Endothelial cell of coronary artery (primary cell): ENCODE data around the gene IL1RAP. TPM values are rescaled to one million over a fixed set of nuclear protein-coding genes. Genes with fewer than 3 reads are reported as not detected.

ENCODE experiments used
- total RNA-seq: library from RNA; depleted of rRNA; stranded (reverse); fragments of >200 nt; gene quantifications from 2 replicates; pipeline ENCODE4 v1.2.3, GENCODE V29; 2014

Gene IL1RAP
- total RNA-seq, result 4.9 and 28.1 TPM in 2 replicates

DNA sequence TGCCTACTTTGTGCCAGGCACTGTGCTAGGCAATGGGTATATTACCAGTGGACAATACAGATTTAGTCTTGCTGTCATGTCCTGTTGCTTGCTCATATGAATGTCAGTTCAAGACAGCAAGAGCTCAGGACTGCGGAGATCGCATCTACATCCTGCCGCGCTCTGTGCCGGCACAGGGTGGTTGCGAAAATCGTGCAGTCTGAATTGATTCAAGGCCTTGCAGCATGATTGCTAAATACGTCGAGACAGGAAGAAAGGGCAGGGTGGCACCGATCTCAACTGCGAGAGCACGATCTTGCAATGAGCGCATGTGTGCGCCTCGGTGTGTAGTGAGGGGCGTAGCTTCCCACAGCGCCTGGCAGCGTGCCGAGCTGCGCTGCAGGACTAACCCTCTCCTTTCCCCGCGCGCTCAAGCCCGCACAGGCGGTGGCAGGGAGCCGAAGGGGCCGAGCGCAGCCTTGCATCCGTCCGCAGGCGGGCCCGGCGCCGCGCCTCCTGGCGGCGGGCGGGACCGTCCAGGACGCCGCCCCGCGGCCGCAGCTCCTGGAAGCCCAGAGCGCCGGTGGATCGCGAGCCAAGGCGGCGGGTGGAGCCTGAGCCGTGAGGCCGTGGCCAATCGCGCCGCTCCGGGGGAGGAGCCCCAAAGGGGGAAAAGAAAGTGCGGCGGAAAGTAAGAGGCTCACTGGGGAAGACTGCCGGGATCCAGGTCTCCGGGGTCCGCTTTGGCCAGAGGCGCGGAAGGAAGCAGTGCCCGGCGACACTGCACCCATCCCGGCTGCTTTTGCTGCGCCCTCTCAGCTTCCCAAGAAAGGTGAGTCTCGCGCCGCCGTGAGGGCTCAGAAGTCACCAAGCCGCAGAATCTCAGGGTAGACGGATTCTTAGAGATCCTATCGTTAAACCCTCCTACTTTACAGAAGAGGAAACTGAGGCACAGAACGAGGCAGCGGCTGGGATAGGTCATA, at the start of gene IL1RAP:
Gene IL1RAP, plus strand, starts transcription at position 677 of the 962 bp plus-strand sequence. CDS start 50,205 bp downstream, outside the sequence.

Other genes with a start within 250 kb of the IL1RAP start
- gene CLDN1, start 191.6 kb upstream of the IL1RAP start, total RNA-seq, result 0.09 and 0.47 TPM in 2 replicates
- gene CLDN16, start 125.9 kb upstream of the IL1RAP start, total RNA-seq, result under 0.01 TPM in 2 replicates
- not detected in 2 replicates for gene TMEM207, start 64.2 kb upstream of the IL1RAP start, total RNA-seq